B cell (primary cell): ENCODE measurements around the gene DHX40. TPM values are rescaled to one million over a fixed set of nuclear protein-coding genes. Genes with fewer than 3 reads are reported as not detected.

Source experiments
- ATAC-seq: fragments of 200-7000 bp; cut with Tn5 transposase; one replicate; pipeline ENCODE4 v1.10.0; 2021; ENCODE audit warnings: low read depth, mild to moderate bottlenecking, moderate number of reproducible peaks, moderate library complexity
- CTCF ChIA-PET: fragments of 350-600 bp; sonication (Branson Sonifier 250); formaldehyde crosslinking; loops from one replicate; lab custom pipeline; 2021; ENCODE audit warnings: antibody characterized with exemption, inconsistent platforms; lab: Charles Lee
- POLR2A ChIA-PET: fragments of 350-600 bp; sonication (Branson Sonifier 250); formaldehyde crosslinking; loops from one replicate; lab custom pipeline; 2021; ENCODE audit warnings: antibody characterized with exemption; lab: Charles Lee
- DNase-seq: peaks from one replicate; pipeline ENCODE4 v3.0.0; 2013
- H2AFZ ChIP-seq: 2 replicates; pipeline ENCODE4 v1.6.1; 2012; ENCODE audit warnings: mild to moderate bottlenecking, low read depth, low read length; ENCODE audit not compliant: insufficient read depth, poor library complexity, severe bottlenecking
- H3K27ac ChIP-seq, 2 donors: 1 replicate in 1 of 2; 2 replicates in 1 of 2; pipeline ENCODE4 v1.5.1; 2012 to 2013; ENCODE audit warnings: low read length in 2 of 2, mild to moderate bottlenecking in 2 of 2, moderate library complexity in 1 of 2
- H3K27me3 ChIP-seq, 4 experiments: fragments of 200-600 bp in 1 of 4; sonication (generic) in 1 of 4; replicated peaks in 1 of 4; 1 replicate in 2 of 4; 2 replicates in 2 of 4; pipeline versions ENCODE4 v1.6.1 to v1.7.0; 2013 to 2016; ENCODE audit warnings: low read length in 3 of 4, mild to moderate bottlenecking in 2 of 4, mixed read lengths in 1 of 4, moderate library complexity in 1 of 4; ENCODE audit not compliant: insufficient read depth in 4 of 4, control insufficient read depth in 3 of 4; ENCODE audit errors: control extremely low read depth in 1 of 4
- H3K36me3 ChIP-seq, 2 experiments: replicated peaks in 1 of 2; 1 replicate in 1 of 2; 2 replicates in 1 of 2; pipeline versions ENCODE4 v1.6.1 to v1.7.1; 2013; ENCODE audit warnings: low read length in 1 of 2; ENCODE audit not compliant: insufficient read depth in 2 of 2, control insufficient read depth in 1 of 2; ENCODE audit errors: control extremely low read depth in 1 of 2, extremely low read depth in 1 of 2
- H3K4me1 ChIP-seq, 2 donors: fragments of 200-600 bp in 1 of 2; sonication (generic) in 1 of 2; 1 replicate in 1 of 2; 2 replicates in 1 of 2; pipeline versions ENCODE4 v1.5.1 to v1.6.1; 2013 to 2017; ENCODE audit warnings: low read length in 2 of 2; ENCODE audit not compliant: control insufficient read depth in 2 of 2, insufficient read depth in 2 of 2
- H3K4me2 ChIP-seq: replicated peaks from 2 replicates; pipeline ENCODE3; 2012; ENCODE audit warnings: mild to moderate bottlenecking, low read depth, low read length; ENCODE audit not compliant: poor library complexity, severe bottlenecking
- H3K4me3 ChIP-seq, 5 experiments: fragments of 200-600 bp in 1 of 5; sonication (generic) in 1 of 5; 1 replicate in 3 of 5; 2 replicates in 2 of 5; pipeline versions ENCODE4 v1.5.1 to v1.7.0; 2011 to 2016; ENCODE audit warnings: low read length in 4 of 5, mild to moderate bottlenecking in 4 of 5, low read depth in 2 of 5, control low read depth in 1 of 5, moderate library complexity in 1 of 5; ENCODE audit not compliant: insufficient read depth in 1 of 5; ENCODE audit errors: control extremely low read depth in 1 of 5, extremely low read depth in 1 of 5
- H3K79me2 ChIP-seq: fragments of 200-600 bp; sonication (generic); one replicate; pipeline ENCODE4 v1.6.0; 2016; ENCODE audit warnings: low read length; ENCODE audit not compliant: control insufficient read depth, insufficient read depth
- H3K9ac ChIP-seq: fragments of 200-600 bp; sonication (generic); 2 replicates; pipeline ENCODE4 v1.6.1; 2017; ENCODE audit warnings: mild to moderate bottlenecking, low read length, moderate library complexity
- H3K9me3 ChIP-seq, 3 donors: one replicate each; pipeline versions ENCODE4 v1.6.1 to v1.7.1; 2013; ENCODE audit warnings: low read length in 2 of 3; ENCODE audit not compliant: control insufficient read depth in 2 of 3, insufficient read depth in 1 of 3; ENCODE audit errors: control extremely low read depth in 1 of 3
- H4K20me1 ChIP-seq: 2 replicates; pipeline ENCODE4 v1.6.0; 2012; ENCODE audit warnings: mild to moderate bottlenecking, low read length; ENCODE audit not compliant: insufficient read depth, control insufficient read depth, poor library complexity, severe bottlenecking
- H3K27ac Mint-ChIP-seq: one replicate; pipeline ENCODE4 v1.8.0; 2021; ENCODE audit warnings: mixed read lengths
- H3K27me3 Mint-ChIP-seq: one replicate; pipeline ENCODE4 v1.8.0; 2021; ENCODE audit warnings: mixed read lengths
- H3K4me1 Mint-ChIP-seq: one replicate; pipeline ENCODE4 v1.8.0; 2021; ENCODE audit warnings: mixed read lengths
- H3K4me3 Mint-ChIP-seq: one replicate; pipeline ENCODE4 v1.8.0; 2021; ENCODE audit warnings: mixed read lengths
- H3K9me3 Mint-ChIP-seq: one replicate; pipeline ENCODE4 v1.8.0; 2022; ENCODE audit warnings: mixed read lengths; ENCODE audit not compliant: insufficient read depth
- EZH2 ChIP-seq: IDR thresholded peaks from 2 replicates; pipeline ENCODE4 v1.6.1; 2012; ENCODE audit warnings: borderline replicate concordance, low read depth, mild to moderate bottlenecking, moderate library complexity, low read length; ENCODE audit not compliant: insufficient read depth, poor library complexity, severe bottlenecking
- WGBS: methylation state at CpG from one replicate; pipeline ENCODE4 v1.1.5; 2013; ENCODE audit warnings: missing lambda C conversion rate; ENCODE audit not compliant: insufficient coverage; 5-methylcytosine and 5-hydroxymethylcytosine counted together
- intact Hi-C: fragments of 100-400 bp; cut with micrococcal nuclease; formaldehyde crosslinking; loops from one replicate; pipeline ENCODE4 v1.10.0; 2022
- polyA plus RNA-seq: library from polyadenylated mRNA; depleted of rRNA; stranded (reverse); fragments of >200 nt; gene quantifications from 2 replicates; pipeline ENCODE4 v1.2.3, GENCODE V29; 2012
- total RNA-seq, 2 donors: library from RNA; stranded (reverse); fragments of 120-200 nt in 1 of 2; gene quantifications; 1 replicate in 1 of 2; 2 replicates in 1 of 2; pipeline versions ENCODE4 v1.2.3 to v1.2.4, GENCODE V29; 2013 to 2022
- TF ChIP-seq, protein P1 (sequence below): fragments of 200-600 bp; IDR thresholded peaks from one replicate; pipeline ENCODE4 v1.8.0; 2022; ENCODE audit warnings: antibody characterized with exemption, mild to moderate bottlenecking

Gene DHX40
- total and polyA plus RNA-seq, 2 donors (not counting 1 experiment from before 2014, with no cell fraction given), result 10.4 to 28.7 TPM

GRCh38 chr17:59516451-59516850 is 49.0 kb upstream of the DHX40 start:
- ATAC-seq (no peak), DNase-seq (no peak)
- Mint-ChIP-seq H3K4me1 (peaks cover 2% of the 10 kb centered on the region), H3K9me3 (no peaks in the 10 kb centered on the region), H3K27me3 (peaks cover 23% of the 10 kb centered on the region), H3K4me3 (no peak overlapping the region), H3K27ac (no peak overlapping the region)
- no peak overlapping the region for H3K4me3 ChIP-seq
- 92% methylated on average over 2 of the region's 2 CpGs for WGBS
- no peaks in the 10 kb centered on the region for H3K79me2 ChIP-seq
- H3K9me3 ChIP-seq, result no peaks in the 10 kb centered on the region
- H3K36me3 ChIP-seq, result no peaks in the 10 kb centered on the region
- ChIA-PET POLR2A (no interaction called here), CTCF (no interaction called here)
- intact Hi-C loops, result no loop called here
- H3K27me3 ChIP-seq, result peaks cover 0 to 2% (median 0%) of the 10 kb centered on the region in 4 experiments
- H3K27ac ChIP-seq, result no peak overlapping the region
- TF ChIP-seq, protein P1, sequence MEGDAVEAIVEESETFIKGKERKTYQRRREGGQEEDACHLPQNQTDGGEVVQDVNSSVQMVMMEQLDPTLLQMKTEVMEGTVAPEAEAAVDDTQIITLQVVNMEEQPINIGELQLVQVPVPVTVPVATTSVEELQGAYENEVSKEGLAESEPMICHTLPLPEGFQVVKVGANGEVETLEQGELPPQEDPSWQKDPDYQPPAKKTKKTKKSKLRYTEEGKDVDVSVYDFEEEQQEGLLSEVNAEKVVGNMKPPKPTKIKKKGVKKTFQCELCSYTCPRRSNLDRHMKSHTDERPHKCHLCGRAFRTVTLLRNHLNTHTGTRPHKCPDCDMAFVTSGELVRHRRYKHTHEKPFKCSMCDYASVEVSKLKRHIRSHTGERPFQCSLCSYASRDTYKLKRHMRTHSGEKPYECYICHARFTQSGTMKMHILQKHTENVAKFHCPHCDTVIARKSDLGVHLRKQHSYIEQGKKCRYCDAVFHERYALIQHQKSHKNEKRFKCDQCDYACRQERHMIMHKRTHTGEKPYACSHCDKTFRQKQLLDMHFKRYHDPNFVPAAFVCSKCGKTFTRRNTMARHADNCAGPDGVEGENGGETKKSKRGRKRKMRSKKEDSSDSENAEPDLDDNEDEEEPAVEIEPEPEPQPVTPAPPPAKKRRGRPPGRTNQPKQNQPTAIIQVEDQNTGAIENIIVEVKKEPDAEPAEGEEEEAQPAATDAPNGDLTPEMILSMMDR, result no peak
- peaks cover 0 to 2% of the 10 kb centered on the region in 2 donors for H3K4me1 ChIP-seq
- no peaks in the 10 kb centered on the region for H4K20me1 ChIP-seq
- no peak overlapping the region for H2AFZ ChIP-seq
- H3K4me2 ChIP-seq, result no peak overlapping the region
- H3K9ac ChIP-seq, result no peak overlapping the region

DNA sequence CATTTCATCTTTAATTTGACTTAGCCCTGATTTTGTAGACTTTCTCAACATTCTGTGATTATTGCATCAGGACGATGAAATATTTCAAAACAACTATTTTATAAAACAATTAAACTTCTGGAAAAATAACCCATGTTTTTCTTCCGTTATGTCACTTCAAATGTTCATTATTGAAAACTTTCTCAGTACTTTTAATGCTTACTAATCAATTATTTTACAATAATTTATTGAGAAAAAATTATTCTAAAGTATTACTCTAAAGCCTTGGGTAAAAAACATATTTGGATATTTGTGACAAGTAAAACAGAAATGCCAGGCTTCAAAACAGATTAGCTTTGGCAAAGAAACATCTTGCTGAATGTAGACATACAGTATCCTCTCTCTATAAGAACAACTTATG is 46.3 kb upstream of the DHX40 start:
- no peak for TF ChIP-seq EZH2
- TF ChIP-seq, protein P1, result no peak

More for the DNA sequence above, 46.3 kb upstream of the DHX40 start:
- ChIA-PET CTCF (interaction anchor here (0.6 to 1.4 kb wide), 4 partner anchors 79 to 424 kb away, joined by 3 to 4 read pairs (median 4); no protein-coding TSS in a partner anchor), POLR2A (no interaction called here)
- H4K20me1 ChIP-seq, result no peaks in the 10 kb centered on the region
- H3K4me1 ChIP-seq, result peaks cover 0 to 2% of the 10 kb centered on the region in 2 donors
- no peak for ATAC-seq
- H3K4me3 ChIP-seq, result no peak overlapping the region
- intact Hi-C loops, result no loop called here
- H2AFZ ChIP-seq, result no peak overlapping the region
- Mint-ChIP-seq H3K4me3 (no peak overlapping the region), H3K27ac (no peak overlapping the region), H3K27me3 (peaks cover 22% of the 10 kb centered on the region), H3K9me3 (no peaks in the 10 kb centered on the region), H3K4me1 (peaks cover 4% of the 10 kb centered on the region)
- H3K27ac ChIP-seq, result no peak overlapping the region
- DNase-seq, result no peak
- H3K4me2 ChIP-seq, result no peak overlapping the region
- H3K9me3 ChIP-seq, result no peaks in the 10 kb centered on the region
- no peaks in the 10 kb centered on the region for H3K79me2 ChIP-seq
- no CpG with 5 or more reads among the region's 2 CpGs for WGBS
- H3K9ac ChIP-seq, result no peak overlapping the region
- no peaks in the 10 kb centered on the region for H3K36me3 ChIP-seq
- H3K27me3 ChIP-seq, result no peaks in the 10 kb centered on the region
